Ascending aorta (tissue), 2 donors: ENCODE measurements around the gene SEMA3G. TPM values are rescaled to one million over a fixed set of nuclear protein-coding genes. Genes with fewer than 3 reads are reported as not detected.

Source experiments
- DNase-seq, 2 donors: peaks; one replicate each; pipeline ENCODE4 v3.0.0-alpha.2; 2019; ENCODE audit warnings: low spot score in 2 of 2
- H3K27ac ChIP-seq, 2 donors: fragments of 200-600 bp; sonication (generic); one replicate each; pipeline ENCODE4 v1.5.1; 2016 to 2017; ENCODE audit warnings: mild to moderate bottlenecking in 1 of 2
- H3K27me3 ChIP-seq: fragments of 200-600 bp; sonication (generic); one replicate; pipeline ENCODE4 v1.5.1; 2017
- H3K36me3 ChIP-seq, 2 donors: fragments of 200-600 bp; sonication (generic); one replicate each; pipeline ENCODE4 v1.5.1; 2016
- H3K4me1 ChIP-seq, 2 donors: fragments of 200-600 bp; sonication (generic); one replicate each; pipeline ENCODE4 v1.5.1; 2016 to 2017; ENCODE audit warnings: mild to moderate bottlenecking in 1 of 2
- H3K4me3 ChIP-seq, 2 donors: fragments of 200-600 bp; sonication (generic); one replicate each; pipeline ENCODE4 v1.5.1; 2016 to 2017; ENCODE audit warnings: mild to moderate bottlenecking in 1 of 2
- H3K9me3 ChIP-seq, 2 donors: fragments of 200-600 bp; sonication (generic); one replicate each; pipeline ENCODE4 v1.5.1; 2016
- CTCF ChIP-seq, 3 experiments: fragments of 200-600 bp in 2 of 3; fragments of 450-650 bp in 1 of 3; sonication (generic) in 2 of 3; IDR thresholded peaks; one replicate each; pipeline ENCODE4 v1.5.1; 2016 to 2019; ENCODE audit warnings: antibody characterized with exemption in 3 of 3, mild to moderate bottlenecking in 1 of 3, moderate library complexity in 1 of 3
- intact Hi-C: fragments of 100-400 bp; cut with DNase I; formaldehyde crosslinking; loops from one replicate; pipeline ENCODE4 v1.15.1; 2023
- total RNA-seq: library from RNA; depleted of rRNA; stranded (reverse); fragments of >200 nt; gene quantifications from one replicate; pipeline ENCODE4 v1.1.0, GENCODE V29; 2016

The SEMA3G gene
- total RNA-seq, 1 donor from 2014 or later = 163 TPM

- intact Hi-C loops = no loop called here
- H3K27ac ChIP-seq = no peak overlapping the region
- H3K27me3 ChIP-seq = no peaks in the 10 kb centered on the region
- DNase-seq = no peak
- H3K36me3 ChIP-seq = peaks cover 77 to 89% of the 10 kb centered on the region in 2 donors
- H3K4me1 ChIP-seq = peaks cover 0 to 3% of the 10 kb centered on the region in 2 donors
- no peak for TF ChIP-seq CTCF (IDR thresholded peaks at IDR 0.05)
- H3K4me3 ChIP-seq = no peak overlapping the region
- no peaks in the 10 kb centered on the region for H3K9me3 ChIP-seq
These were observed 36.1 kb upstream of the SEMA3G start for GRCh38 chr3:52480768-52481715.

GRCh38 chr3:52479877-52480575 lies 35.1 kb upstream of the SEMA3G start:
- intact Hi-C loops = no loop called here
- H3K27me3 ChIP-seq = no peaks in the 10 kb centered on the region
- no peak overlapping the region for H3K4me3 ChIP-seq
- DNase-seq = no peak
- no peak overlapping the region for H3K27ac ChIP-seq
- H3K9me3 ChIP-seq = no peaks in the 10 kb centered on the region
- peaks cover 0 to 3% of the 10 kb centered on the region in 2 donors for H3K4me1 ChIP-seq
- TF ChIP-seq CTCF (IDR thresholded peaks at IDR 0.05) = no peak
- peaks cover 77 to 89% of the 10 kb centered on the region in 2 donors for H3K36me3 ChIP-seq

GRCh38 chr3:52479037-52479876 lies 34.4 kb upstream of the SEMA3G start:
- no peak overlapping the region for H3K27ac ChIP-seq
- peaks cover 0 to 3% of the 10 kb centered on the region in 2 donors for H3K4me1 ChIP-seq

GRCh38 chr3:52477796-52478095 lies 32.8 kb upstream of the SEMA3G start:
- no peak for TF ChIP-seq CTCF (IDR thresholded peaks at IDR 0.05)
- Histone ChIP-seq H3K36me3 (peaks cover 95 to 96% of the 10 kb centered on the region in 2 donors), H3K27ac (no peak overlapping the region), H3K9me3 (no peaks in the 10 kb centered on the region), H3K27me3 (no peaks in the 10 kb centered on the region), H3K4me1 (no peaks in the 10 kb centered on the region), H3K4me3 (no peak overlapping the region)
- intact Hi-C loops = no loop called here
- DNase-seq = no peak

More at GRCh38 chr3:52479037-52479876, 34.4 kb upstream of the SEMA3G start:
- no peak for DNase-seq
- Histone ChIP-seq H3K36me3 (peaks cover 84 to 88% of the 10 kb centered on the region in 2 donors), H3K4me3 (no peak overlapping the region), H3K9me3 (no peaks in the 10 kb centered on the region), H3K27me3 (no peaks in the 10 kb centered on the region)
- intact Hi-C loops = no loop called here
- TF ChIP-seq CTCF (IDR thresholded peaks at IDR 0.05) = no peak

- H3K9me3 ChIP-seq = no peaks in the 10 kb centered on the region
- no peaks in the 10 kb centered on the region for H3K4me1 ChIP-seq
- no peak for DNase-seq
- intact Hi-C loops = no loop called here
- H3K27ac ChIP-seq = no peak overlapping the region
- TF ChIP-seq CTCF (IDR thresholded peaks at IDR 0.05) = no peak
- no peaks in the 10 kb centered on the region for H3K27me3 ChIP-seq
- H3K4me3 ChIP-seq = no peak overlapping the region
- peaks cover 94 to 96% of the 10 kb centered on the region in 2 donors for H3K36me3 ChIP-seq
These were observed 32.3 kb upstream of the SEMA3G start for GRCh38 chr3:52477076-52477795.
